Measurements from ENCODE around the gene DNPH1.

Gene DNPH1

DNA sequence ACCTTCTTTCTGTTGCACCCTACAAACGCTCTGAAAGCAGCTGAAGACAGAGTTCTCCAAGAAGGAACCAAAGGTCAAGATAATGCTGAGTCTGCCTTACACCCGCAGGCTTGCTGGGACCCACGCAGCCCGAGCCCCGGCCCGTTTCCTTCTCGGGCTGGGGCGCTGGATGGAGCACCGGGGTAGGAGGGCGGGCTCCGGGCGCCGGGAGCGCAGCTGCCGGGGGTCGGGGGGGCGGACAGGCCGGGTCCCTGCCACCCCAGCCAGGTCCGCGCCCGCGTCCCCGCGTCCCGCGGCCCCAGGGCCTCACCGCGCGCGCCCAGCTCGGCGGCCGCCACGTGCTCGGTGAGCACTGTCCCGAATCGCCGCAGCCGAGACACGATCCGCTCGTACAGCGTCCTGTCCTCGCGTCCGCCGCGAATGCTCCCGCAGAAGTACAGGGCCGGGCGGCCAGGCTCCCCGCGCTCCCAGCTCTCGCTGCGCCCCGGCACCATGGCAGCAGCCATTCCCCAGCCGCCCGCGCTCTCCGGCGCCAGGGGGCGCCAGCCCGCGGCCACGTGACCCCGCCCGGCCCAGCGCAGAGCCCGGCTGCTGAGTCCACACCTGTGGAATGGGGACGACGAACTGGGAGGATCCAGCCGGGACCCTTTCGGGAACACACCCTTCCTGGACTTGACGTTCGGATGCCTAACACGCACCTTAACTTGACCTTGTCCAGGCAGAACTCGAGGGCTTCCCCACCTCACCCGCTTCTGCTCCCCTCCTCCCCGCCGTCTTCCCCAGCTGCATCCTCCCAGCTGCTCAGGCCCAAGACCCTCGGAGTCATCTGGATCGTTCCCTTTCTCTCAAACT lies at the start of gene DNPH1 (continued):
- TF ChIP-seq ZNF302 (tag by site-specific recombination; IDR thresholded peaks at IDR 0.05; ENCODE audit: low read depth) = no peak
- TF ChIP-seq ZSCAN16 (tag by site-specific recombination; IDR thresholded peaks at IDR 0.05) = no peak
- TF ChIP-seq ATF2 (tag by site-specific recombination; IDR thresholded peaks at IDR 0.05; ENCODE audit: low read depth) = no peak
- TF ChIP-seq HOXA7 (CRISPR knock-in tag; IDR thresholded peaks at IDR 0.05; ENCODE audit: borderline replicate concordance) = no peak
- TF ChIP-seq ZNF473 (tag by site-specific recombination; IDR thresholded peaks at IDR 0.05) = no peak
- TF ChIP-seq, protein P1, sequence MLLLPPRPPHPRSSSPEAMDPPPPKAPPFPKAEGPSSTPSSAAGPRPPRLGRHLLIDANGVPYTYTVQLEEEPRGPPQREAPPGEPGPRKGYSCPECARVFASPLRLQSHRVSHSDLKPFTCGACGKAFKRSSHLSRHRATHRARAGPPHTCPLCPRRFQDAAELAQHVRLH (tag by site-specific recombination; IDR thresholded peaks at IDR 0.05) = no peak
- TF ChIP-seq ZNF335 (tag by site-specific recombination; conservative IDR thresholded peaks at IDR 0.05) = peak; percentile 48
- peak; percentile 43; the same call in 1 of the 2 replicates for TF ChIP-seq ZXDB (tag by site-specific recombination; IDR thresholded peaks at IDR 0.05)
- TF ChIP-seq ZNF76 (tag by site-specific recombination; IDR thresholded peaks at IDR 0.05; ENCODE audit: borderline replicate concordance, low read depth) = peak; percentile 48; the same call in 1 of the 2 replicates
- no peak for TF ChIP-seq ZBTB6 (tag by site-specific recombination; IDR thresholded peaks at IDR 0.05)
- TF ChIP-seq SP7 (tag by site-specific recombination; IDR thresholded peaks at IDR 0.05) = peak; percentile 47
- TF ChIP-seq ZBTB17 (tag by site-specific recombination; IDR thresholded peaks at IDR 0.05) = peak; percentile 46
- no peak for TF ChIP-seq ZNF132 (tag by site-specific recombination; IDR thresholded peaks at IDR 0.05; ENCODE audit: borderline replicate concordance)
- TF ChIP-seq SCRT1 (tag by site-specific recombination; IDR thresholded peaks at IDR 0.05; ENCODE audit: borderline replicate concordance) = peak; percentile 94
- no peak for TF ChIP-seq ZNF558 (tag by site-specific recombination; IDR thresholded peaks at IDR 0.05)
- TF ChIP-seq, protein P2, sequence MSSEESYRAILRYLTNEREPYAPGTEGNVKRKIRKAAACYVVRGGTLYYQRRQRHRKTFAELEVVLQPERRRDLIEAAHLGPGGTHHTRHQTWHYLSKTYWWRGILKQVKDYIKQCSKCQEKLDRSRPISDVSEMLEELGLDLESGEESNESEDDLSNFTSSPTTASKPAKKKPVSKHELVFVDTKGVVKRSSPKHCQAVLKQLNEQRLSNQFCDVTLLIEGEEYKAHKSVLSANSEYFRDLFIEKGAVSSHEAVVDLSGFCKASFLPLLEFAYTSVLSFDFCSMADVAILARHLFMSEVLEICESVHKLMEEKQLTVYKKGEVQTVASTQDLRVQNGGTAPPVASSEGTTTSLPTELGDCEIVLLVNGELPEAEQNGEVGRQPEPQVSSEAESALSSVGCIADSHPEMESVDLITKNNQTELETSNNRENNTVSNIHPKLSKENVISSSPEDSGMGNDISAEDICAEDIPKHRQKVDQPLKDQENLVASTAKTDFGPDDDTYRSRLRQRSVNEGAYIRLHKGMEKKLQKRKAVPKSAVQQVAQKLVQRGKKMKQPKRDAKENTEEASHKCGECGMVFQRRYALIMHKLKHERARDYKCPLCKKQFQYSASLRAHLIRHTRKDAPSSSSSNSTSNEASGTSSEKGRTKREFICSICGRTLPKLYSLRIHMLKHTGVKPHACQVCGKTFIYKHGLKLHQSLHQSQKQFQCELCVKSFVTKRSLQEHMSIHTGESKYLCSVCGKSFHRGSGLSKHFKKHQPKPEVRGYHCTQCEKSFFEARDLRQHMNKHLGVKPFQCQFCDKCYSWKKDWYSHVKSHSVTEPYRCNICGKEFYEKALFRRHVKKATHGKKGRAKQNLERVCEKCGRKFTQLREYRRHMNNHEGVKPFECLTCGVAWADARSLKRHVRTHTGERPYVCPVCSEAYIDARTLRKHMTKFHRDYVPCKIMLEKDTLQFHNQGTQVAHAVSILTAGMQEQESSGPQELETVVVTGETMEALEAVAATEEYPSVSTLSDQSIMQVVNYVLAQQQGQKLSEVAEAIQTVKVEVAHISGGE (tag by site-specific recombination; conservative IDR thresholded peaks at IDR 0.05; ENCODE audit: low read depth) = peak; percentile 94
- no peak for TF ChIP-seq ZNF26 (tag by site-specific recombination; IDR thresholded peaks at IDR 0.05)
- peak; percentile 92 for TF ChIP-seq YY1 (tag by site-specific recombination; IDR thresholded peaks at IDR 0.05)
- no peak for TF ChIP-seq EGR2 (tag by site-specific recombination; IDR thresholded peaks at IDR 0.05; ENCODE audit: low read depth)
- TF ChIP-seq ZNF324 (tag by site-specific recombination; IDR thresholded peaks at IDR 0.05) = peak; percentile 60; the same call in 1 of the 2 replicates
- no peak for TF ChIP-seq ZNF155 (tag by site-specific recombination; IDR thresholded peaks at IDR 0.05)
- TF ChIP-seq ZNF121 (tag by site-specific recombination; IDR thresholded peaks at IDR 0.05) = no peak; the same call in 1 of the 2 replicates
- no peak for TF ChIP-seq ZNF223 (tag by site-specific recombination; IDR thresholded peaks at IDR 0.05)
- TF ChIP-seq ZNF23 (tag by site-specific recombination; IDR thresholded peaks at IDR 0.05; ENCODE audit: borderline replicate concordance) = no peak
- peak; percentile 90; the same call in 1 of the 2 replicates for TF ChIP-seq ZNF561 (tag by site-specific recombination; IDR thresholded peaks at IDR 0.05; ENCODE audit: borderline replicate concordance)
- TF ChIP-seq, protein P3, sequence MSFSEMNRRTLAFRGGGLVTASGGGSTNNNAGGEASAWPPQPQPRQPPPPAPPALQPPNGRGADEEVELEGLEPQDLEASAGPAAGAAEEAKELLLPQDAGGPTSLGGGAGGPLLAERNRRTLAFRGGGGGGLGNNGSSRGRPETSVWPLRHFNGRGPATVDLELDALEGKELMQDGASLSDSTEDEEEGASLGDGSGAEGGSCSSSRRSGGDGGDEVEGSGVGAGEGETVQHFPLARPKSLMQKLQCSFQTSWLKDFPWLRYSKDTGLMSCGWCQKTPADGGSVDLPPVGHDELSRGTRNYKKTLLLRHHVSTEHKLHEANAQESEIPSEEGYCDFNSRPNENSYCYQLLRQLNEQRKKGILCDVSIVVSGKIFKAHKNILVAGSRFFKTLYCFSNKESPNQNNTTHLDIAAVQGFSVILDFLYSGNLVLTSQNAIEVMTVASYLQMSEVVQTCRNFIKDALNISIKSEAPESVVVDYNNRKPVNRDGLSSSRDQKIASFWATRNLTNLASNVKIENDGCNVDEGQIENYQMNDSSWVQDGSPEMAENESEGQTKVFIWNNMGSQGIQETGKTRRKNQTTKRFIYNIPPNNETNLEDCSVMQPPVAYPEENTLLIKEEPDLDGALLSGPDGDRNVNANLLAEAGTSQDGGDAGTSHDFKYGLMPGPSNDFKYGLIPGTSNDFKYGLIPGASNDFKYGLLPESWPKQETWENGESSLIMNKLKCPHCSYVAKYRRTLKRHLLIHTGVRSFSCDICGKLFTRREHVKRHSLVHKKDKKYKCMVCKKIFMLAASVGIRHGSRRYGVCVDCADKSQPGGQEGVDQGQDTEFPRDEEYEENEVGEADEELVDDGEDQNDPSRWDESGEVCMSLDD (tag by site-specific recombination; IDR thresholded peaks at IDR 0.05) = no peak
- peak; percentile 100 for TF ChIP-seq SCRT2 (tag by site-specific recombination; IDR thresholded peaks at IDR 0.05)

All from HEK293 (cell line).